HG03135 (cell line): Measurements from ENCODE around the gene TEAD4.

Experiments used
- ATAC-seq: cut with Tn5 transposase; IDR thresholded peaks from one replicate; pipeline ENCODE4 v1.9.1; 2021; ENCODE audit warnings: mild to moderate bottlenecking, moderate library complexity; ENCODE audit not compliant: unreplicated experiment

TEAD4 gene

GRCh38 chr12:2959192-2959504 is at the start of gene TEAD4:
TSS of gene TEAD4 (plus strand) at chr12:2959397.
- ATAC-seq: no peak

- ATAC-seq: no peak
These were observed 47.0 kb upstream of the TEAD4 start for GRCh38 chr12:2912216-2912575.

GRCh38 chr12:2919249-2919648 is 39.9 kb upstream of the TEAD4 start:
- no peak for ATAC-seq

GRCh38 chr12:2922329-2922728 is 36.9 kb upstream of the TEAD4 start:
- ATAC-seq: no peak

GRCh38 chr12:2923057-2923456 is 36.1 kb upstream of the TEAD4 start:
- no peak for ATAC-seq

- ATAC-seq: no peak
These were observed 35.2 kb upstream of the TEAD4 start for GRCh38 chr12:2924019-2924418.

- no peak for ATAC-seq
These were observed 33.7 kb upstream of the TEAD4 start for GRCh38 chr12:2925322-2925995.

- ATAC-seq: no peak
These were observed 28.3 kb upstream of the TEAD4 start for GRCh38 chr12:2930865-2931264.

GRCh38 chr12:2933586-2933985 is 25.6 kb upstream of the TEAD4 start:
- ATAC-seq: no peak

- ATAC-seq: no peak
These were observed 24.8 kb upstream of the TEAD4 start for GRCh38 chr12:2934371-2934770.

- ATAC-seq: no peak
These were observed 22.9 kb upstream of the TEAD4 start for GRCh38 chr12:2936301-2936700.

- ATAC-seq: no peak
These were observed 21.7 kb upstream of the TEAD4 start for GRCh38 chr12:2937500-2937899.

- no peak for ATAC-seq
These were observed 20.0 kb upstream of the TEAD4 start for GRCh38 chr12:2939191-2939590.

- no peak for ATAC-seq
These were observed 18.6 kb upstream of the TEAD4 start for GRCh38 chr12:2940564-2940963.

- no peak for ATAC-seq
These were observed 17.7 kb upstream of the TEAD4 start for GRCh38 chr12:2941524-2941923.

GRCh38 chr12:2944401-2945047 is 14.7 kb upstream of the TEAD4 start:
- ATAC-seq: no peak

GRCh38 chr12:2949411-2949810 is 9.8 kb upstream of the TEAD4 start:
- ATAC-seq: no peak

- ATAC-seq: no peak
These were observed 3.3 kb upstream of the TEAD4 start for GRCh38 chr12:2955888-2956287.

- ATAC-seq: no peak
These were observed 1.3 kb upstream of the TEAD4 start for GRCh38 chr12:2957816-2958431.

- ATAC-seq: no peak
These were observed 585 bp upstream of the TEAD4 start for GRCh38 chr12:2958432-2959191.

GRCh38 chr12:2959505-2960389 is 550 bp downstream of the TEAD4 start:
- no peak for ATAC-seq
